IMR-90 (cell line): Measurements from ENCODE around the gene LCTL. TPM values are rescaled to one million over a fixed set of nuclear protein-coding genes. Genes with fewer than 3 reads are reported as not detected.

Source experiments
- ATAC-seq: fragments of 200-7000 bp; cut with Tn5 transposase; 2 replicates; pipeline ENCODE4 v1.9.1; 2020; ENCODE audit warnings: low read depth, mild to moderate bottlenecking, moderate library complexity
- BruUV-seq: library from RNA; stranded (reverse); fragments of 400-500 nt; replicated peaks from 2 replicates; lab custom pipeline; 2021; lab: Mats Ljungman, UMichigan
- CTCF ChIA-PET: fragments of 300-600 bp; formaldehyde crosslinking; extraction: SDS; loops from one replicate; lab custom pipeline; 2021; ENCODE audit warnings: antibody characterized with exemption; lab: Yijun Ruan, JAX
- POLR2A ChIA-PET: fragments of 300-600 bp; sonication (Branson Sonifier 250); formaldehyde crosslinking; loops from one replicate; lab custom pipeline; 2022; ENCODE audit warnings: antibody characterized with exemption; ENCODE audit not compliant: unreplicated experiment; lab: Charles Lee
- DNase-seq: peaks from one replicate; pipeline ENCODE4 v3.0.0; 2013
- H2AFZ ChIP-seq: replicated peaks from 2 replicates; pipeline ENCODE3; 2013; ENCODE audit warnings: low read length, mild to moderate bottlenecking; ENCODE audit not compliant: poor library complexity
- H2AK5ac ChIP-seq: 2 replicates; pipeline ENCODE4 v1.6.1; 2013; ENCODE audit warnings: low read depth, low read length, inconsistent platforms
- H2AK9ac ChIP-seq: replicated peaks from 2 replicates; pipeline ENCODE3; 2013; ENCODE audit warnings: mild to moderate bottlenecking, low read depth, low read length, moderate library complexity; ENCODE audit not compliant: poor library complexity
- H2BK120ac ChIP-seq: 2 replicates; pipeline ENCODE4 v1.6.1; 2013; ENCODE audit warnings: low read depth, low read length, inconsistent platforms
- H2BK15ac ChIP-seq: 3 replicates; pipeline ENCODE4 v1.6.1; 2013; ENCODE audit warnings: low read depth, low read length, inconsistent platforms
- H2BK20ac ChIP-seq: 2 replicates; pipeline ENCODE4 v1.6.1; 2013; ENCODE audit warnings: low read depth, mild to moderate bottlenecking, inconsistent platforms, low read length, moderate library complexity
- H2BK5ac ChIP-seq: 2 replicates; pipeline ENCODE4 v1.6.1; 2013; ENCODE audit warnings: mild to moderate bottlenecking, low read depth, low read length, inconsistent platforms; ENCODE audit not compliant: poor library complexity, severe bottlenecking
- H3K14ac ChIP-seq: replicated peaks from 2 replicates; pipeline ENCODE4 v1.6.1; 2013; ENCODE audit warnings: low read depth, low read length, inconsistent platforms
- H3K18ac ChIP-seq: 2 replicates; pipeline ENCODE4 v1.6.1; 2013; ENCODE audit warnings: low read depth, low read length, control low read depth
- H3K23ac ChIP-seq: 2 replicates; pipeline ENCODE4 v1.6.1; 2013; ENCODE audit warnings: low read depth, low read length, inconsistent platforms
- H3K27ac ChIP-seq: 2 replicates; pipeline ENCODE4 v1.5.1; 2013; ENCODE audit warnings: mild to moderate bottlenecking, control low read depth, low read length; ENCODE audit not compliant: insufficient read depth
- H3K27me3 ChIP-seq: 2 replicates; pipeline ENCODE4 v1.6.1; 2013; ENCODE audit warnings: low read length; ENCODE audit not compliant: control insufficient read depth, insufficient read depth
- H3K36me3 ChIP-seq: 2 replicates; pipeline ENCODE4 v1.6.1; 2013; ENCODE audit warnings: low read length, mixed read lengths; ENCODE audit not compliant: control insufficient read depth, insufficient read depth
- H3K4ac ChIP-seq: 2 replicates; pipeline ENCODE4 v1.6.1; 2013; ENCODE audit warnings: low read depth, low read length, inconsistent platforms
- H3K4me1 ChIP-seq: 2 replicates; pipeline ENCODE4 v1.6.1; 2013; ENCODE audit warnings: low read length, mixed read lengths; ENCODE audit not compliant: control insufficient read depth, insufficient read depth
- H3K4me2 ChIP-seq: 2 replicates; pipeline ENCODE4 v1.6.1; 2013; ENCODE audit warnings: low read depth, mild to moderate bottlenecking, control low read depth, low read length, moderate library complexity
- H3K4me3 ChIP-seq: 2 replicates; pipeline ENCODE4 v1.5.1; 2013; ENCODE audit warnings: low read depth, mild to moderate bottlenecking, control low read depth, low read length, moderate library complexity; ENCODE audit not compliant: insufficient read depth
- H3K56ac ChIP-seq: 2 replicates; pipeline ENCODE4 v1.6.1; 2013; ENCODE audit warnings: low read length, inconsistent platforms; ENCODE audit not compliant: insufficient read depth; ENCODE audit errors: extremely low read depth
- H3K79me1 ChIP-seq, 2 experiments: 2 replicates each; pipeline ENCODE4 v1.6.1; 2013; ENCODE audit warnings: low read length in 2 of 2, inconsistent platforms in 1 of 2, low read depth in 1 of 2
- H3K9ac ChIP-seq: 2 replicates; pipeline ENCODE4 v1.6.1; 2013; ENCODE audit warnings: low read depth, low read length, control low read depth
- H3K9me1 ChIP-seq: 2 replicates; pipeline ENCODE4 v1.6.1; 2013; ENCODE audit warnings: low read length, inconsistent platforms; ENCODE audit not compliant: insufficient read depth
- H3K9me3 ChIP-seq: 2 replicates; pipeline ENCODE4 v1.6.1; 2013; ENCODE audit warnings: low read length; ENCODE audit not compliant: control insufficient read depth, insufficient read depth
- H4K20me1 ChIP-seq: 2 replicates; pipeline ENCODE4 v1.6.1; 2013; ENCODE audit warnings: low read length, inconsistent platforms; ENCODE audit not compliant: insufficient read depth
- H4K5ac ChIP-seq: 2 replicates; pipeline ENCODE4 v1.6.1; 2013; ENCODE audit warnings: mild to moderate bottlenecking, low read depth, low read length, control low read depth
- H4K8ac ChIP-seq, 2 experiments: 2 replicates each; pipeline ENCODE4 v1.6.1; 2013; ENCODE audit warnings: low read depth in 2 of 2, low read length in 2 of 2, control low read depth in 1 of 2, inconsistent platforms in 1 of 2
- H4K91ac ChIP-seq: 2 replicates; pipeline ENCODE4 v1.6.1; 2013; ENCODE audit warnings: low read depth, low read length, inconsistent platforms; ENCODE audit not compliant: insufficient read depth
- BHLHE40 ChIP-seq: fragments of 150-350 bp; IDR thresholded peaks from 2 replicates; pipeline ENCODE4 v1.6.1; 2016; ENCODE audit warnings: mild to moderate bottlenecking, low read depth, low read length
- CEBPB ChIP-seq: IDR thresholded peaks from 2 replicates; pipeline ENCODE4 v1.6.1; 2012; ENCODE audit warnings: low read depth, low read length, improper control_type of control experiment
- CTCF ChIP-seq: conservative IDR thresholded peaks from 2 replicates; pipeline ENCODE4 v1.5.1; 2012; ENCODE audit warnings: mild to moderate bottlenecking, low read depth, low read length, improper control_type of control experiment
- MAZ ChIP-seq: IDR thresholded peaks from 2 replicates; pipeline ENCODE4 v1.6.1; 2012; ENCODE audit warnings: low read depth, mild to moderate bottlenecking, low read length, improper control_type of control experiment, moderate library complexity, borderline replicate concordance
- RAD21 ChIP-seq: IDR thresholded peaks from 2 replicates; pipeline ENCODE4 v1.6.1; 2012; ENCODE audit warnings: low read length, improper control_type of control experiment
- SMC3 ChIP-seq: fragments of 150-350 bp; IDR thresholded peaks from 2 replicates; pipeline ENCODE4 v1.6.1; 2016; ENCODE audit warnings: low read depth, mild to moderate bottlenecking, antibody characterized with exemption, low read length, moderate library complexity
- WGBS, 2 experiments: methylation state at CpG; one replicate each; pipeline versions ENCODE4 v1.1.5 to v1.1.7; 2013; ENCODE audit warnings: missing lambda C conversion rate in 2 of 2; ENCODE audit not compliant: insufficient read length in 1 of 2; ENCODE audit errors: extremely low coverage in 2 of 2; 5-methylcytosine and 5-hydroxymethylcytosine counted together
- dilution Hi-C: fragments of 300-500 bp; cut with HindIII; formaldehyde crosslinking; loops from one replicate; pipeline ENCODE4 v1.14.3; 2018; ENCODE audit warnings: low sequenced_read_pairs; ENCODE audit not compliant: unreplicated experiment
- in situ Hi-C: fragments of 300-500 bp; cut with MboI; formaldehyde crosslinking; loops from 3 replicates; pipeline ENCODE4 v1.14.3; 2019; ENCODE audit warnings: low sequenced_read_pairs, inconsistent platforms, mixed read lengths
- intact Hi-C: fragments of 100-400 bp; cut with micrococcal nuclease; formaldehyde crosslinking; loops from 2 replicates; pipeline ENCODE4 v1.10.0; 2022
- polyA plus RNA-seq, 3 experiments: library from polyadenylated mRNA; depleted of rRNA; stranded (reverse); fragments of >200 nt; gene quantifications; 2 replicates each; pipeline ENCODE4 v1.2.3, GENCODE V29; 2012; ENCODE audit warnings: low replicate concordance in 1 of 3
- total RNA-seq: library from RNA; depleted of rRNA; stranded (reverse); fragments of >200 nt; gene quantifications from 2 replicates; pipeline ENCODE4 v1.2.3, GENCODE V29; 2012

The LCTL gene
- total and polyA plus RNA-seq, 2 of the 4 experiments (the other 2 are of a cell fraction) = 10.3 to 10.4 TPM

GRCh38 chr15:66566963-66567531, 1.2 kb upstream of the LCTL start:
- Histone ChIP-seq H2BK5ac (no peak overlapping the region), H3K23ac (no peak overlapping the region), H3K27me3 (no peaks in the 10 kb centered on the region), H3K9ac (no peak overlapping the region), H3K36me3 (no peaks in the 10 kb centered on the region), H3K4ac (peak overlapping the region; percentile 6; the same call in 1 of the 2 replicates), H2AK9ac (peak overlapping the region; percentile 77), H4K5ac (peak overlapping the region; percentile 28; the same call in 1 of the 2 replicates), H3K27ac (0 out of 2 replicates have a peak overlapping the region, but pooled peaks have one; percentile 7), H2BK20ac (peak overlapping the region; percentile 56; the same call in 1 of the 2 replicates), H2AK5ac (no peak overlapping the region; the same call in 1 of the 2 replicates), H3K79me1 (peaks cover 0 to 3% of the 10 kb centered on the region in 2 experiments; a peak in 1 of 4 replicates), H4K20me1 (no peaks in the 10 kb centered on the region; the same call in 1 of the 2 replicates), H4K8ac (peak overlapping the region in 1 of 2 experiments; percentile 73; a peak in 3 of 4 replicates), H4K91ac (no peak overlapping the region), H3K9me1 (peaks cover 6% of the 10 kb centered on the region), H2BK15ac (no peak overlapping the region; the same call in 2 of the 3 replicates), H3K4me1 (peaks cover 11% of the 10 kb centered on the region), H3K4me3 (no peak overlapping the region), H3K9me3 (no peaks in the 10 kb centered on the region), H3K4me2 (no peak overlapping the region), H3K14ac (no peak overlapping the region), H2AFZ (peak overlapping the region; percentile 64), H3K18ac (no peak overlapping the region), H2BK120ac (0 out of 2 replicates have a peak overlapping the region, but pooled peaks have one; percentile 58), H3K56ac (no peak overlapping the region)
- CTCF ChIA-PET = interaction anchor here (0.8 to 1.4 kb wide), 2 partner anchors 8 to 18 kb away, joined by 3 to 4 read pairs; no protein-coding TSS in a partner anchor
- dilution Hi-C loops = no loop called here
- TF ChIP-seq CTCF (peak; percentile 62), RAD21 (peak; percentile 54), BHLHE40 (no peak), CEBPB (no peak), MAZ (no peak), SMC3 (peak; percentile 38; the same call in 1 of the 2 replicates)
- in situ Hi-C loops = no loop called here
- DNase-seq = peak; percentile 76
- intact Hi-C loops = loop anchor here (1.0 kb wide), 1 partner anchor 61 kb away; no protein-coding TSS in a partner anchor
- no TSS peak for BruUV-seq
- peak; percentile 74 for ATAC-seq
- POLR2A ChIA-PET = no interaction called here
- 21% methylated on average over 5 of the region's 15 CpGs; no CpG with 5 or more reads in 1 of the 2 experiments for WGBS, 2 experiments
